ENCODE data around the gene NUP153. TPM values are rescaled to one million over a fixed set of nuclear protein-coding genes. Genes with fewer than 3 reads are reported as not detected.

NUP153 gene
- total and polyA plus RNA-seq, 2 of the 8 experiments (the other 6 are each of a cell fraction or from before 2014, with no cell fraction given), result 47.0 to 84.8 TPM

DNA sequence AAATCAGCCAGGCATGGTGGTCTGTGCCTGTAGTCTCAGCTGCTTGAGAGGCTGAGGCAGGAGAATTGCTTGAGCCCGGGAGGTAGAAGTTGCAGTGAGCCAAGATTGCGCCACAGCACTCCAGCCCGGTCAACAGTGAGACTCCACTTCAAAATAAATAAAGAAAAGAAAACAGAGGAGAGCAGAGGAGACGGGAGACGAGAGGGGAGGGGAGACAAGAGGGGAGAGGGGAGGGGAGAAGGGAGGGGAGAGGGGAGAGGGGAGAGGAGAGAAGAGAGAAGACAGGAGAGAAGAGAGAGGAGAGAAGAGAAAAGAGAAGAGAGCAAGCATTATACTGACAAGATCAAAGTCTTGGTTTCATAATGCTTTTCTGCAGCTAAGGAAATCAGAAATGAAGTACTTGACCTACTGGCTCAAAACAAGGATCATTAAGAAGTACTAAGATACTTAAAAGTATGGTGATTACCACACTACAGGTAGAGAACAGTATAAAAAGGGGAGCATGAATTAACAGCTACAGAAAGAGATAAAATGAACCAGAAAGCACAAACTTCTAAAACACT is 76.1 kb downstream of the NUP153 start (continued):
- no peak for TF ChIP-seq RNF2 (IDR thresholded peaks at IDR 0.05; ENCODE audit: borderline replicate concordance, low read depth, low read length, missing control alignments, poor library complexity, severe bottlenecking)
- no peak for TF ChIP-seq POLR2A (IDR thresholded peaks at IDR 0.05; ENCODE audit: control extremely low read depth in 1 of 2, low read depth in 2 of 2, low read length in 2 of 2)
- TF ChIP-seq EGR1 (IDR thresholded peaks at IDR 0.05; ENCODE audit: borderline replicate concordance, low read depth, low read length), result no peak
- no peak for TF ChIP-seq NANOG (IDR thresholded peaks at IDR 0.05; ENCODE audit: insufficient read depth, low read depth, low read length, poor library complexity, severe bottlenecking)
- no peak for TF ChIP-seq SUZ12 (IDR thresholded peaks at IDR 0.05; ENCODE audit: low read length)
